Vagina (tissue), 2 donors: ENCODE results near the gene SPDYE3. TPM values are rescaled to one million over a fixed set of nuclear protein-coding genes. Genes with fewer than 3 reads are reported as not detected.

Experiments
- DNase-seq, 2 donors: peaks; one replicate each; pipeline ENCODE4 v3.0.0-alpha.2; 2017; ENCODE audit errors: extremely low spot score in 2 of 2
- H3K27ac ChIP-seq: fragments of 200-600 bp; sonication (generic); one replicate; pipeline ENCODE4 v1.5.1; 2019
- H3K27me3 ChIP-seq: fragments of 200-600 bp; sonication (generic); one replicate; pipeline ENCODE4 v1.5.1; 2019
- H3K36me3 ChIP-seq, 2 donors: fragments of 200-600 bp; sonication (generic); one replicate each; pipeline ENCODE4 v1.5.1; 2017 to 2019
- H3K4me1 ChIP-seq: fragments of 200-600 bp; sonication (generic); one replicate; pipeline ENCODE4 v1.5.1; 2019
- H3K4me3 ChIP-seq, 2 donors: fragments of 200-600 bp; sonication (generic); 1 replicate in 1 of 2; 2 replicates in 1 of 2; pipeline ENCODE4 v1.5.1; 2016 to 2019
- H3K9me3 ChIP-seq: fragments of 200-600 bp; sonication (generic); one replicate; pipeline ENCODE4 v1.5.1; 2019
- CTCF ChIP-seq, 3 experiments: fragments of 450-650 bp in 2 of 3; fragments of 200-600 bp in 1 of 3; sonication (generic) in 1 of 3; IDR thresholded peaks; one replicate each; pipeline ENCODE4 v1.5.1; 2017 to 2019; ENCODE audit warnings: antibody characterized with exemption in 3 of 3, mild to moderate bottlenecking in 2 of 3, moderate library complexity in 2 of 3
- POLR2A ChIP-seq, 2 donors: fragments of 450-650 bp; IDR thresholded peaks; one replicate each; pipeline ENCODE4 v1.6.1; 2017; ENCODE audit warnings: antibody characterized with exemption in 2 of 2, mild to moderate bottlenecking in 2 of 2, moderate library complexity in 2 of 2
- POLR2AphosphoS5 ChIP-seq, 2 donors: sonication (generic); formaldehyde crosslinking; IDR thresholded peaks; one replicate each; pipeline ENCODE4 v1.9.0; 2017; ENCODE audit warnings: antibody characterized with exemption in 2 of 2, mild to moderate bottlenecking in 2 of 2, low read depth in 1 of 2; ENCODE audit not compliant: insufficient read depth in 1 of 2
- intact Hi-C: fragments of 100-400 bp; cut with DNase I; formaldehyde crosslinking; loops from one replicate; pipeline ENCODE4 v1.15.1; 2023
- small RNA-seq: library from RNA; depleted of rRNA; stranded (forward); fragments of <200 nt; gene quantifications from one replicate; pipeline ENCODE3, GENCODE V24; 2016
- total RNA-seq: library from RNA; depleted of rRNA; stranded (reverse); fragments of >200 nt; gene quantifications from one replicate; pipeline ENCODE4 v1.2.3, GENCODE V29; 2016

SPDYE3 gene
- total RNA-seq, 1 donor from 2014 or later, result not detected

- Histone ChIP-seq H3K9me3 (no peaks in the 10 kb centered on the region), H3K36me3 (no peaks in the 10 kb centered on the region), H3K27me3 (no peaks in the 10 kb centered on the region), H3K27ac (no peak overlapping the region), H3K4me1 (peaks cover 4% of the 10 kb centered on the region), H3K4me3 (no peak overlapping the region)
- TF ChIP-seq POLR2AphosphoS5 (IDR thresholded peaks at IDR 0.05; ENCODE audit: insufficient read depth in 1 of 2, low read depth in 1 of 2), result no peak
- no peak for TF ChIP-seq CTCF (IDR thresholded peaks at IDR 0.05)
- no peak for TF ChIP-seq POLR2A (IDR thresholded peaks at IDR 0.05)
- no peak for DNase-seq
- intact Hi-C loops, result no loop called here
These were observed 64.2 kb downstream of the SPDYE3 start for GRCh38 chr7:100371561-100372171.

Small RNA genes lying within 50 kb of the gene (small RNA-seq; reads per million reads assigned to genes)
- not detected for gene RF00019

Other genes starting within 250 kb of the SPDYE3 start
- 16.7 TPM for gene ZNF3, start 226.0 kb upstream of the SPDYE3 start, total RNA-seq
- 59.9 TPM for gene COPS6, start 218.7 kb upstream of the SPDYE3 start, total RNA-seq
- gene MCM7, start 206.3 kb upstream of the SPDYE3 start, total RNA-seq, result 35.1 TPM
- 26.3 TPM for gene AP4M1, start 206.1 kb upstream of the SPDYE3 start, total RNA-seq
- gene TAF6, start 188.3 kb upstream of the SPDYE3 start, total RNA-seq, result 54.3 TPM
- 14.5 TPM for gene CNPY4, start 188.1 kb upstream of the SPDYE3 start, total RNA-seq
- 2.9 TPM for gene MBLAC1, start 180.7 kb upstream of the SPDYE3 start, total RNA-seq
- 161 TPM for gene LAMTOR4, start 158.8 kb upstream of the SPDYE3 start, total RNA-seq
- 18.2 TPM for gene TRAPPC14, start 149.0 kb upstream of the SPDYE3 start, total RNA-seq
- 4.2 TPM for gene GAL3ST4, start 139.1 kb upstream of the SPDYE3 start, total RNA-seq
- gene GPC2, start 130.3 kb upstream of the SPDYE3 start, total RNA-seq, result 7.4 TPM
- gene STAG3, start 129.8 kb upstream of the SPDYE3 start, total RNA-seq, result not detected
- 1.7 TPM for gene PVRIG, start 87.8 kb upstream of the SPDYE3 start, total RNA-seq
- 56.0 TPM for gene PILRB, start 50.4 kb downstream of the SPDYE3 start, total RNA-seq
- gene PILRA, start 65.8 kb downstream of the SPDYE3 start, total RNA-seq, result 8.3 TPM
- 5.9 TPM for gene ZCWPW1, start 121.0 kb downstream of the SPDYE3 start, total RNA-seq
- gene MEPCE, start 122.1 kb downstream of the SPDYE3 start, total RNA-seq, result 38.3 TPM
- 24.6 TPM for gene PPP1R35, start 128.8 kb downstream of the SPDYE3 start, total RNA-seq
- not detected for gene SPACDR, start 156.6 kb downstream of the SPDYE3 start, total RNA-seq
- 34.6 TPM for gene TSC22D4, start 171.5 kb downstream of the SPDYE3 start, total RNA-seq
- gene NYAP1, start 176.2 kb downstream of the SPDYE3 start, total RNA-seq, result 3.9 TPM
- gene AGFG2, start 231.5 kb downstream of the SPDYE3 start, total RNA-seq, result 37.6 TPM